HepG2 (cell line): ENCODE data around the gene SULT1B1. TPM values are rescaled to one million over a fixed set of nuclear protein-coding genes. Genes with fewer than 3 reads are reported as not detected.
A peak's percentile ranks its signal among the peaks of the same experiment; 100 is the strongest.

Experiments
- ATRX ChIP-seq: sonication (generic); formaldehyde crosslinking; IDR thresholded peaks from 2 replicates; pipeline ENCODE4 v1.4.0; 2020; ENCODE audit warnings: missing genetic modification reagents, borderline replicate concordance
- DNMT1 ChIP-seq: sonication (generic); formaldehyde crosslinking; IDR thresholded peaks from 2 replicates; pipeline ENCODE4 v1.5.1; 2020; ENCODE audit warnings: mild to moderate bottlenecking, missing genetic modification reagents
- DRAP1 ChIP-seq: IDR thresholded peaks from 2 replicates; pipeline ENCODE4 v1.6.1; 2016; ENCODE audit warnings: missing genetic modification reagents, missing compliant biosample characterization
- GFI1 ChIP-seq: sonication (generic); formaldehyde crosslinking; IDR thresholded peaks from 2 replicates; pipeline ENCODE4 v1.5.0; 2020; ENCODE audit warnings: missing genetic modification reagents, mild to moderate bottlenecking, borderline replicate concordance
- KDM1A ChIP-seq: IDR thresholded peaks from 2 replicates; pipeline ENCODE4 v1.6.1; 2016; ENCODE audit warnings: missing compliant biosample characterization
- MLXIP ChIP-seq: sonication (generic); formaldehyde crosslinking; IDR thresholded peaks from 2 replicates; pipeline ENCODE4 v1.9.0; 2021; ENCODE audit warnings: missing genetic modification reagents, borderline replicate concordance
- NR1H2 ChIP-seq: sonication (generic); formaldehyde crosslinking; IDR thresholded peaks from 2 replicates; pipeline ENCODE4 v1.8.1; 2022; ENCODE audit warnings: low read depth, missing genetic modification reagents, borderline replicate concordance
- PRDM4 ChIP-seq: sonication (generic); formaldehyde crosslinking; IDR thresholded peaks from 2 replicates; pipeline ENCODE4 v1.9.0; 2021; ENCODE audit warnings: missing genetic modification reagents, borderline replicate concordance
- RFXANK ChIP-seq: IDR thresholded peaks from 2 replicates; pipeline ENCODE4 v1.6.1; 2016
- THAP11 ChIP-seq: IDR thresholded peaks from 2 replicates; pipeline ENCODE4 v1.6.1; 2016; ENCODE audit warnings: missing biosample characterization, missing genetic modification reagents
- TOPORS ChIP-seq: sonication (generic); formaldehyde crosslinking; IDR thresholded peaks from 2 replicates; pipeline ENCODE4 v1.8.0; 2023; ENCODE audit warnings: mild to moderate bottlenecking, missing genetic modification reagents
- ZBTB46 ChIP-seq: sonication (generic); formaldehyde crosslinking; IDR thresholded peaks from 2 replicates; pipeline ENCODE4 v1.4.0; 2020; ENCODE audit warnings: mild to moderate bottlenecking, missing genetic modification reagents, borderline replicate concordance
- ZFP82 ChIP-seq: sonication (generic); formaldehyde crosslinking; IDR thresholded peaks from 2 replicates; pipeline ENCODE4 v1.5.1; 2020; ENCODE audit warnings: mild to moderate bottlenecking, missing genetic modification reagents, borderline replicate concordance
- ZFX ChIP-seq: sonication (generic); formaldehyde crosslinking; IDR thresholded peaks from 2 replicates; pipeline ENCODE4 v1.4.0; 2020; ENCODE audit warnings: mild to moderate bottlenecking, low read depth, missing genetic modification reagents, moderate library complexity
- ZNF614 ChIP-seq: IDR thresholded peaks from 2 replicates; pipeline ENCODE4 v1.6.1; 2018; ENCODE audit warnings: missing biosample characterization, missing genetic modification reagents, inconsistent platforms, borderline replicate concordance
- ZNF646 ChIP-seq: sonication (generic); formaldehyde crosslinking; IDR thresholded peaks from 2 replicates; pipeline ENCODE4 v1.9.0; 2021; ENCODE audit warnings: mild to moderate bottlenecking, missing genetic modification reagents
- polyA plus RNA-seq, 8 experiments: library from polyadenylated mRNA; depleted of rRNA in 3 of 8; stranded (reverse) in 7 of 8; unstranded in 1 of 8; fragments of >200 nt; fragmentation: Illumina TruSeq in 4 of 8; extraction: Trizol in 4 of 8; gene quantifications; 2 replicates each; pipeline versions ENCODE4 v1.2.1 to v1.2.3, GENCODE V29; 2011 to 2016; ENCODE audit warnings: low read depth in 4 of 8, missing spikeins in 1 of 8, mixed read lengths in 1 of 8; ENCODE audit not compliant: insufficient read depth in 1 of 8
- total RNA-seq, 5 experiments: library from RNA; depleted of rRNA; stranded (reverse); fragments of >200 nt; fragmentation: Illumina TruSeq; extraction: Trizol; gene quantifications; 2 replicates each; pipeline ENCODE4 v1.2.3, GENCODE V29; 2016; ENCODE audit warnings: low read depth in 1 of 5

SULT1B1 gene
- total and polyA plus RNA-seq, 2 of the 13 experiments (the other 11 are each of a cell fraction or from before 2014, with no cell fraction given), result 0.20 to 0.25 TPM

- TF ChIP-seq ZNF646, result no peak
- no peak for TF ChIP-seq GFI1 (CRISPR knock-in tag)
- peak; percentile 74 for TF ChIP-seq THAP11
- no peak for TF ChIP-seq DRAP1 (CRISPR knock-in tag)
- TF ChIP-seq TOPORS, result no peak
- peak; percentile 81; the same call in 1 of the 2 replicates for TF ChIP-seq ZNF614 (CRISPR knock-in tag)
- TF ChIP-seq ZFP82 (CRISPR knock-in tag), result no peak
- no peak for TF ChIP-seq RFXANK
- TF ChIP-seq ATRX, result no peak
- no peak for TF ChIP-seq ZBTB46 (CRISPR knock-in tag)
- TF ChIP-seq NR1H2 (CRISPR knock-in tag), result no peak
- peak; percentile 77; the same call in 1 of the 2 replicates for TF ChIP-seq KDM1A (CRISPR knock-in tag)
- TF ChIP-seq ZFX (CRISPR knock-in tag), result no peak
- TF ChIP-seq DNMT1, result no peak
- TF ChIP-seq MLXIP (CRISPR knock-in tag), result no peak; the same call in 1 of the 2 replicates
- TF ChIP-seq PRDM4 (CRISPR knock-in tag), result no peak
Observed at GRCh38 chr4:69713593-69713992, 46.8 kb downstream of the SULT1B1 start (continued).
